ENCODE measurements around the gene ARSI.

The ARSI gene

DNA sequence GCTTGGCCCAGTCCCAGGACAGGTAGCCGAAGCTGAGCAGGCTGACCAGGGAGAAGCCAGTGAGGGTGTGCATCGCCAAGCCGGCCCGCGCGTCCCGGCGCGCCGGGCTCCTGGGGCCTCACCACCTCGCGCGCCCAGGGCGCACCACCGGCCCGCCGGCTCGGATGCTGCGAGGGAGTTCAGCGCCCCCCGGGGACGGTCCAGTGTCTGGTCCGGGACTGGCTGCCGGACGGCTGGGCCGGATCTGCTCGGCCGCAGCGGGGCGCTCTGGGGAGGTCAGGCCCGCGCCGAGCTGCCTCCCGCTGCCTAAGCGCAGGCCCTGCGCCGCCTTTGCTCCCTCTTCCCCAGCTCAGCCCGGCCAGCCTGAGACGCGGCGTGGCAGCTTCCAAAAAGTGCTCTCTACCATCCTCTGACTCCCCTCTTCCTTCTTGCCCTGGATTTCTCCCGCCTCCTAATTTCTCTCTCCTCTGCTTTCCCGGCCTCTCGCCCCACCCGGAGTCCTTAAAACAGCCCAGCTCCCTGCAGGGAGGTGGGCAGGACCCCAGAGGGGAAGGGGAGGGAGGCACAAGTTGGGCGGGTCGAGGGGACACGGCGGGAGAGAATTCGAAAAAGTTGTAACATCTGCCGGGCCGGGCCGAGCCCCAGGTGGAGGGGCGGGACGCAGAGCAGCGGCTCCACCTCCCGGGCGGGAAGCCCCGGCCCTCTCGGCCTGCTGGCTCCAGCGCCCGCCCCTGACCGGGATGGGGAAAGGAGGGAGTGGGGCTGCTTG, at the start of gene ARSI:
TSS of gene ARSI (minus strand) at position 605 of the 769 bp plus-strand sequence. CDS start at position 73, 532 bp downstream.
- H3K9ac ChIP-seq (ENCODE audit: low read length in 2 of 2) = peak within 1 kb of the TSS; percentile 36 to 58
- peaks cover 39% of the 10 kb centered on the region for H3K4me1 ChIP-seq (ENCODE audit: control insufficient read depth, insufficient read depth, low read length)
- no peaks in the 10 kb centered on the region for H3K36me3 ChIP-seq (ENCODE audit: control insufficient read depth in 2 of 2, insufficient read depth in 2 of 2, low read length in 2 of 2)
- H3K27ac ChIP-seq (ENCODE audit: low read length) = peak within 1 kb of the TSS; percentile 37
- H3K27me3 ChIP-seq (ENCODE audit: control insufficient read depth in 1 of 2, insufficient read depth in 2 of 2, low read length in 2 of 2) = peaks cover 6 to 12% of the 10 kb centered on the region in 2 donors
- peak within 1 kb of the TSS; percentile 47 to 67 for H3K4me3 ChIP-seq (ENCODE audit: low read length in 2 of 2)
- H3K9me3 ChIP-seq (ENCODE audit: control insufficient read depth in 2 of 2, low read length in 2 of 2) = no peaks in the 10 kb centered on the region

DNA sequence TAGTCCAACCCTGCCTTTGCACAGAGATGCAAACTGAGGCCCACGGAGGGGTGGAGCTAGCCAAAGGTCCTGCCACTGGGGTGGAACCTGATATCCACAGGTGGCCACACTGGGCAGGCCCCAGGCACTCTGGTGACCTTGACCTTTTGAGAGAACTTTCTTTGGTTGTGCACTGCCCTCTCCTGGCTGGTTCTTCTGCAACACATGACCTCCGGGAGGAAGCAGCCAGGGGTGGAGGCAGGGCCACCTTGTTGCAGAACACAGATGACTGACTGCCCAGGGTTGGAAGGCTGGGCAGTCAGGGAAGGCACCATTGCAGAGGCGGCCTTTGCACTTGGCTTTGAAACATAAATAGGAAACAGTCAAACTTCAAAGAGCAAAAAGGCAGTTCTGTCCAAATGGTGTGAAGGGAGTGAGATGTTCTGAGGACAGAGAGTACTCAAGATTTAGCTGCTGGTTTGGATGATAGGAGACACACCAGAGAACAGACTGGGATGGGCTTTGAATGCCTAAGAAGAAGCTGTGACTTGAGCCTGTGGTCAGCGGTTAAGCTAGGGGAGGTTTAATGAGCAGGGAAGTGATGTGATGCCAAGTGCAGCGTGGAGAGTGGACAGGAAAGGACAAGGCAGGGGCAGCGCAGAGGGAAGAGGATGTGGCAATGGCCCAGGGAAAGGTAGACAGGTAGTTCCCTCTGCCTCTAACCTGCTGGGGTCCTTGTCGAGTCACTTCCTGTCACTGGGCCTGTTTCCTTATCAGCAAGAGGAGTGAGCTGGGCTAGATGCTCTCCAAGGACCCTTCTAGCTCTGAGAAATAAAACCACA, 48.0 kb upstream of the ARSI start:
- Histone ChIP-seq H3K9me3 (ENCODE audit: control insufficient read depth in 2 of 2, low read length in 2 of 2) (no peaks in the 10 kb centered on the region), H3K27me3 (ENCODE audit: control insufficient read depth in 1 of 2, insufficient read depth in 2 of 2, low read length in 2 of 2) (no peaks in the 10 kb centered on the region), H3K9ac (ENCODE audit: low read length in 2 of 2) (no peak overlapping the region), H3K36me3 (ENCODE audit: control insufficient read depth in 2 of 2, insufficient read depth in 2 of 2, low read length in 2 of 2) (no peaks in the 10 kb centered on the region), H3K27ac (ENCODE audit: low read length) (no peak overlapping the region), H3K4me1 (ENCODE audit: control insufficient read depth, insufficient read depth, low read length) (no peaks in the 10 kb centered on the region), H3K4me3 (ENCODE audit: low read length in 2 of 2) (no peak overlapping the region)

DNA sequence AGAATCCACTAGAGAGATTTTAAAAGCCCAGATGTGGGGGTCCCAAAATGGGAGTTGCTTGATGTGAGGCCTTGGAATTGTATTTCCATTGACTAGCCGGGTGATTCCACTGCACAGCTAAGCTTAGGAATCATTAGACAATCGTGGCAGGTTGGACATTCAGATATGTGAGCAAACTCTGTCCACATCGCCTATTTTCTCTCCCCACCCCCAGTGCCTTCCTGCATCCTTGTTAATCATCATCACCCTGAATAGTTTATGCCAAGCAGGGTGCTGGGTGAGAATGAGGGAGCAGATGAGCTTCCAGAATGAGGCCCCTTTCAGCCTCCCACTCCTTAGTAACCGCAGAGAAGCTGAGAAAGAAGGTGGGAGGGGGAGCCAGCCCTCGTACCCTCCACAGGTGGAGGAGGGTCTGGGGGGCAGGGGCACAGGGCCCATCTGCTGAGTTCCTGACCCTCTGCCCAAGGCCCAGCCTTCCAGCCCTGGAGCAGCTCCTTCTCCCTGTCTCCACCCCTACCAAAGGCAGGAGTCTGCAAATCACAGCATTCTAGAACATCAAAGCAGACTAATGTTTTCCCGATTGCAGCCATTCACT, 47.1 kb upstream of the ARSI start:
- Histone ChIP-seq H3K36me3 (ENCODE audit: control insufficient read depth in 2 of 2, insufficient read depth in 2 of 2, low read length in 2 of 2) (no peaks in the 10 kb centered on the region), H3K4me1 (ENCODE audit: control insufficient read depth, insufficient read depth, low read length) (no peaks in the 10 kb centered on the region), H3K4me3 (ENCODE audit: low read length in 2 of 2) (no peak overlapping the region), H3K27ac (ENCODE audit: low read length) (no peak overlapping the region), H3K27me3 (ENCODE audit: control insufficient read depth in 1 of 2, insufficient read depth in 2 of 2, low read length in 2 of 2) (no peaks in the 10 kb centered on the region), H3K9ac (ENCODE audit: low read length in 2 of 2) (no peak overlapping the region), H3K9me3 (ENCODE audit: control insufficient read depth in 2 of 2, low read length in 2 of 2) (no peaks in the 10 kb centered on the region)

GRCh38 chr5:150347451-150347850, 44.7 kb upstream of the ARSI start:
- no peak overlapping the region for H3K4me3 ChIP-seq (ENCODE audit: low read length in 2 of 2)

DNA sequence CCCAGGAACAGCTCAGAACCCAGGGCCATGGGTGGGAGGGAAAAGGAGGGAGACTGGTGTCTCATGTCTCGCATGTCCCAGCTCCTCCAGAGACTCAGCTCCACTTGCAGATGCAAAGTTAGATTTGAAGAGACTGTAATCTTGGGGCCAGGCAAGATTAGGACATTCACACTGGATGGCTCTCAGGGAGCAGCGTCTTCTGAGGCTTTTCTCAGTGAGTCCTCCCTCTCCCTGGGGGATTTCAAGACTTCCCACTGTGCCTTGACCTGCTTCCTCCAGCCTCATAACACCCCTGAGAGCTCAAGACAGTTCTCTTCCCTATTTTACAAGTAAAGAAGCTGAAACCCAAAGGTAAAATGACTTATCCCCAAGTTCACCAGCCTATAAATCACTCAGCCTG, 44.3 kb upstream of the ARSI start:
- Histone ChIP-seq H3K27me3 (ENCODE audit: control insufficient read depth in 1 of 2, insufficient read depth in 2 of 2, low read length in 2 of 2) (no peaks in the 10 kb centered on the region), H3K27ac (ENCODE audit: low read length) (no peak overlapping the region), H3K9me3 (ENCODE audit: control insufficient read depth in 2 of 2, low read length in 2 of 2) (no peaks in the 10 kb centered on the region), H3K9ac (ENCODE audit: low read length in 2 of 2) (no peak overlapping the region), H3K4me1 (ENCODE audit: control insufficient read depth, insufficient read depth, low read length) (no peaks in the 10 kb centered on the region), H3K36me3 (ENCODE audit: control insufficient read depth in 2 of 2, insufficient read depth in 2 of 2, low read length in 2 of 2) (no peaks in the 10 kb centered on the region), H3K4me3 (ENCODE audit: low read length in 2 of 2) (no peak overlapping the region)

More at GRCh38 chr5:150347451-150347850, 44.7 kb upstream of the ARSI start:
- Histone ChIP-seq H3K9me3 (ENCODE audit: control insufficient read depth in 2 of 2, low read length in 2 of 2) (no peaks in the 10 kb centered on the region), H3K4me1 (ENCODE audit: control insufficient read depth, insufficient read depth, low read length) (no peaks in the 10 kb centered on the region), H3K27me3 (ENCODE audit: control insufficient read depth in 1 of 2, insufficient read depth in 2 of 2, low read length in 2 of 2) (no peaks in the 10 kb centered on the region), H3K36me3 (ENCODE audit: control insufficient read depth in 2 of 2, insufficient read depth in 2 of 2, low read length in 2 of 2) (no peaks in the 10 kb centered on the region), H3K9ac (ENCODE audit: low read length in 2 of 2) (no peak overlapping the region), H3K27ac (ENCODE audit: low read length) (no peak overlapping the region)

DNA sequence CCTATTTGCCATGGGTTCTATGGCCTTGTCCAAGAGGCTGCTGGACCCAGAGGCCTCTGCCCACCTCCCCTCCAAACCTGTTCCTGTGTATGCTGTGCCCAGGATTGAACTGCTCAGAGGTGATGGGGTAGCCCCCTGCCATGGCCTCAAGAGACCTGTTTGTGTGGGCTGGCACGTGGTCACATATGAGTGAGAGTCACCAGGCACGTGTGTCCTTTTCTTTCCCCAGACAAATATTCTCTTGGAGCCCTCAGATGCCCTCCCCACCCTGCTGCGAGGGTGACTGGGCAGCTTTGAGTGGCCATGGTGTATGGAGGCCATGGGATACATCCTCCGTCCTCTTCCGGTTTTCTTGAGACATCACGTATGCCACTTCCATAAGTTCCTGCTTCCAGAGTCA, 43.9 kb upstream of the ARSI start:
- Histone ChIP-seq H3K4me3 (ENCODE audit: low read length in 2 of 2) (no peak overlapping the region), H3K27me3 (ENCODE audit: control insufficient read depth in 1 of 2, insufficient read depth in 2 of 2, low read length in 2 of 2) (no peaks in the 10 kb centered on the region), H3K9me3 (ENCODE audit: control insufficient read depth in 2 of 2, low read length in 2 of 2) (no peaks in the 10 kb centered on the region), H3K9ac (ENCODE audit: low read length in 2 of 2) (no peak overlapping the region), H3K4me1 (ENCODE audit: control insufficient read depth, insufficient read depth, low read length) (no peaks in the 10 kb centered on the region), H3K27ac (ENCODE audit: low read length) (no peak overlapping the region), H3K36me3 (ENCODE audit: control insufficient read depth in 2 of 2, insufficient read depth in 2 of 2, low read length in 2 of 2) (no peaks in the 10 kb centered on the region)

DNA sequence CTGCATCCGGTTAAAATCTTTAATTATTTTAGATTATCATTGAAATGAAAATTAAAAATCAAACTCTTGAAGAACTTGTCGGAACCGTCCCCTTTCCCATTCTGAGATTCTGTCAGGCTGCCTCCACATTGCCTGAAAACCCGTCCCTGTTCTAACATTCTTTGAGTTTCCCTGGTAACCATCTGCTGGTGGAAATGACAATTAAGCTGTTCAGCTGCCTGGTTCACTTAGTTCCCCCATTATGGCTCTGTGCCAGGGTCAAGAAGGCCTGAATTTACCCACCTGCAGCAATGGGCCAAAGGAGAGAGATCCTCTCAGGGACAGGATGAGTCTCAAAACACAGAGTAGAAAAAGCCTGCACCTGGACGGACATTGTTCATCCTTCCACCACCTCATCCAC, 43.0 kb upstream of the ARSI start:
- H3K4me1 ChIP-seq (ENCODE audit: control insufficient read depth, insufficient read depth, low read length) = no peaks in the 10 kb centered on the region
- H3K27ac ChIP-seq (ENCODE audit: low read length) = no peak overlapping the region
- H3K27me3 ChIP-seq (ENCODE audit: control insufficient read depth in 1 of 2, insufficient read depth in 2 of 2, low read length in 2 of 2) = no peaks in the 10 kb centered on the region
- no peak overlapping the region for H3K9ac ChIP-seq (ENCODE audit: low read length in 2 of 2)
- H3K9me3 ChIP-seq (ENCODE audit: control insufficient read depth in 2 of 2, low read length in 2 of 2) = no peaks in the 10 kb centered on the region
- no peak overlapping the region for H3K4me3 ChIP-seq (ENCODE audit: low read length in 2 of 2)
- no peaks in the 10 kb centered on the region for H3K36me3 ChIP-seq (ENCODE audit: control insufficient read depth in 2 of 2, insufficient read depth in 2 of 2, low read length in 2 of 2)

DNA sequence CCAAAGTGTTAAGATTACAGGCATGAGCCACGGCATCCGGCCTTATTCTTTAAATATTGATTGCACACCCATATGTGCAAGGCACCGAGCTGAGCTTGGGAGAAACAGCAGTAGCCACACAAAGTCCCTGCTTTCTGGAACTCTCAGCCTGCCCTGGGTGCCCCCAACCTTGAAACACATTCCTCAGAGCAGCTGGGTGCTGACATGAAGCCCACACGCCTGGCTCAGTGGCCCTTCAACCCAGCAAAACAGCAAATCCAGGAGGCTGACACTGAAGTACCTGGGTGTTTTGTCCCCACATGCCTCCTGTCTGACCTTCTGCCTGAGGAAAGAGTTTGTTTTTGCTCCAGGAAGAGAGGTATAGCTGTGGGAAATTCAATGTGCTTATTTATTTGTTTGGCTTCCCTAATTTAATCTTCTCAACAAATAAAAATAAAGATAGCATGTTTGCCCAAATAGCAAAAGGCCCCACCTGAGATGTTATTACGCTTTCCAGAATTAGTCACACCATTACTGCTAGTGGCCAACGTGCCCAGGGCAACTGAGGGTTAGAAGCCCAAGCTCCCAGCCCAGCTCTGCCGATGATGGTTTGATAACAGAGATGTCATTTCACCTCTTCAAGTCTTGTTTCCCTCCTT, 41.4 kb upstream of the ARSI start:
- H3K4me1 ChIP-seq (ENCODE audit: control insufficient read depth, insufficient read depth, low read length) = no peaks in the 10 kb centered on the region
- no peak overlapping the region for H3K4me3 ChIP-seq (ENCODE audit: low read length in 2 of 2)
- no peaks in the 10 kb centered on the region for H3K9me3 ChIP-seq (ENCODE audit: control insufficient read depth in 2 of 2, low read length in 2 of 2)
- no peaks in the 10 kb centered on the region for H3K36me3 ChIP-seq (ENCODE audit: control insufficient read depth in 2 of 2, insufficient read depth in 2 of 2, low read length in 2 of 2)
- H3K27me3 ChIP-seq (ENCODE audit: control insufficient read depth in 1 of 2, insufficient read depth in 2 of 2, low read length in 2 of 2) = no peaks in the 10 kb centered on the region
- H3K27ac ChIP-seq (ENCODE audit: low read length) = no peak overlapping the region
- no peak overlapping the region for H3K9ac ChIP-seq (ENCODE audit: low read length in 2 of 2)

- Histone ChIP-seq H3K4me1 (ENCODE audit: control insufficient read depth, insufficient read depth, low read length) (no peaks in the 10 kb centered on the region), H3K9ac (ENCODE audit: low read length in 2 of 2) (no peak overlapping the region), H3K4me3 (ENCODE audit: low read length in 2 of 2) (no peak overlapping the region), H3K9me3 (ENCODE audit: control insufficient read depth in 2 of 2, low read length in 2 of 2) (no peaks in the 10 kb centered on the region), H3K27me3 (ENCODE audit: control insufficient read depth in 1 of 2, insufficient read depth in 2 of 2, low read length in 2 of 2) (no peaks in the 10 kb centered on the region), H3K36me3 (ENCODE audit: control insufficient read depth in 2 of 2, insufficient read depth in 2 of 2, low read length in 2 of 2) (no peaks in the 10 kb centered on the region), H3K27ac (ENCODE audit: low read length) (no peak overlapping the region)
Measured at GRCh38 chr5:150342583-150342982, 39.9 kb upstream of the ARSI start.

DNA sequence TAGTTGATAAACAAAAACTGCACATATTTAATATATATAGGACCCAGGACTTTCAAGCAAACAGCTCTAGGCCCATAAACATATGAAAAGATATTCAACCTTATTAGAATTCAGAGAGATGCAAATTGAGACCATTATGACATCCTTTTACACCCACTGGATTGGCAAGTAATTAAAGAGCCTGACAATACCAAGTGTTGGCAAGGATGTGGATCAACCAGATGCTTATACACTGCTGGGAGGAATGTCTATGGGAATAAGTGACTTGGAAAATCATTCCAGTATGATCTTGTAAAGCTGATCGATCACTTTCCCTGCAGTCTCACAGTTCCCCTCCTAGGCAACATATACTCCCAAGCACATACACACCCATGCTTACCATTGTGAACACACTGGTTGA, 39.3 kb upstream of the ARSI start:
- Histone ChIP-seq H3K27me3 (ENCODE audit: control insufficient read depth in 1 of 2, insufficient read depth in 2 of 2, low read length in 2 of 2) (no peaks in the 10 kb centered on the region), H3K4me3 (ENCODE audit: low read length in 2 of 2) (no peak overlapping the region), H3K27ac (ENCODE audit: low read length) (no peak overlapping the region), H3K9me3 (ENCODE audit: control insufficient read depth in 2 of 2, low read length in 2 of 2) (no peaks in the 10 kb centered on the region), H3K9ac (ENCODE audit: low read length in 2 of 2) (no peak overlapping the region), H3K36me3 (ENCODE audit: control insufficient read depth in 2 of 2, insufficient read depth in 2 of 2, low read length in 2 of 2) (no peaks in the 10 kb centered on the region), H3K4me1 (ENCODE audit: control insufficient read depth, insufficient read depth, low read length) (no peaks in the 10 kb centered on the region)
